OCI-LY1 (cell line): Measurements from ENCODE around the gene CCN6.

Source experiments
- H2AFZ ChIP-seq: fragments of 200-600 bp; sonication (generic), shearing (Covaris generic); 2 replicates; pipeline ENCODE4 v1.6.0; 2014; ENCODE audit warnings: antibody characterized with exemption, mild to moderate bottlenecking, low read length
- H3F3A ChIP-seq: fragments of 200-600 bp; sonication (generic), shearing (Covaris generic); 2 replicates; pipeline ENCODE4 v1.6.0; 2014; ENCODE audit warnings: mild to moderate bottlenecking, antibody characterized with exemption, low read length, moderate library complexity; ENCODE audit not compliant: insufficient read depth
- H3K27ac ChIP-seq: fragments of 200-600 bp; sonication (generic); 2 replicates; pipeline ENCODE4 v1.5.1; 2014; ENCODE audit warnings: low read length, mixed run types, mild to moderate bottlenecking, low read depth; ENCODE audit not compliant: poor library complexity, severe bottlenecking
- H3K27me3 ChIP-seq: fragments of 200-600 bp; sonication (generic); 2 replicates; pipeline ENCODE4 v1.6.0; 2014; ENCODE audit warnings: antibody characterized with exemption, mild to moderate bottlenecking, low read length, moderate library complexity; ENCODE audit not compliant: insufficient read depth
- H3K36me3 ChIP-seq: fragments of 200-600 bp; sonication (generic); 2 replicates; pipeline ENCODE4 v1.6.1; 2014; ENCODE audit warnings: mild to moderate bottlenecking, antibody characterized with exemption, low read length, moderate library complexity, mixed read lengths; ENCODE audit not compliant: insufficient read depth
- H3K4me1 ChIP-seq: fragments of 200-600 bp; sonication (generic); 2 replicates; pipeline ENCODE4 v1.5.1; 2014; ENCODE audit warnings: mild to moderate bottlenecking, low read length, moderate library complexity; ENCODE audit not compliant: insufficient read depth, severe bottlenecking
- H3K4me2 ChIP-seq: fragments of 200-600 bp; sonication (generic), shearing (Covaris generic); 2 replicates; pipeline ENCODE4 v1.6.1; 2014; ENCODE audit warnings: low read length
- H3K4me3 ChIP-seq: fragments of 200-600 bp; sonication (generic); 2 replicates; pipeline ENCODE4 v1.5.1; 2014; ENCODE audit warnings: low read length, low read depth, mild to moderate bottlenecking, mixed read lengths; ENCODE audit not compliant: poor library complexity, severe bottlenecking
- H3K79me2 ChIP-seq: fragments of 200-600 bp; shearing (Covaris generic); 2 replicates; pipeline ENCODE4 v1.6.1; 2016; ENCODE audit warnings: mixed run types, low read length, mixed read lengths; ENCODE audit not compliant: insufficient read depth
- H3K9ac ChIP-seq: fragments of 200-600 bp; sonication (generic), shearing (Covaris generic); 2 replicates; pipeline ENCODE4 v1.6.1; 2014; ENCODE audit warnings: mild to moderate bottlenecking, low read length, mixed read lengths
- H3K9me2 ChIP-seq: fragments of 200-600 bp; sonication (generic), shearing (Covaris generic); 2 replicates; pipeline ENCODE4 v1.6.1; 2014; ENCODE audit warnings: low read depth, mild to moderate bottlenecking, low read length, mixed read lengths
- H3K9me3 ChIP-seq: fragments of 200-600 bp; shearing (Covaris generic); 2 replicates; pipeline ENCODE4 v1.6.1; 2014; ENCODE audit warnings: low read length, mixed read lengths
- H4K20me1 ChIP-seq: fragments of 200-600 bp; sonication (generic), shearing (Covaris generic); 2 replicates; pipeline ENCODE4 v1.6.0; 2016; ENCODE audit warnings: mild to moderate bottlenecking, low read length; ENCODE audit not compliant: insufficient read depth
- CTCF ChIP-seq: fragments of 200-600 bp; sonication (generic), shearing (Covaris generic); IDR thresholded peaks from 2 replicates; pipeline ENCODE4 v1.5.1; 2017; ENCODE audit warnings: mild to moderate bottlenecking, antibody characterized with exemption, low read length, moderate library complexity, mixed read lengths
- EZH2 ChIP-seq: fragments of 200-600 bp; sonication (generic), shearing (Covaris generic); IDR thresholded peaks from 2 replicates; pipeline ENCODE4 v1.8.0; 2017; ENCODE audit warnings: borderline replicate concordance, mixed run types, mild to moderate bottlenecking, antibody characterized with exemption, low read length, moderate library complexity, mixed read lengths

The CCN6 gene

GRCh38 chr6:112065426-112065986 is 11.6 kb downstream of the CCN6 start:
- Histone ChIP-seq H2AFZ (no peak overlapping the region), H3K79me2 (no peaks in the 10 kb centered on the region), H3K9me2 (no peaks in the 10 kb centered on the region), H3K9ac (no peak overlapping the region), H3F3A (no peaks in the 10 kb centered on the region), H3K36me3 (no peaks in the 10 kb centered on the region), H3K9me3 (no peaks in the 10 kb centered on the region), H3K27ac (no peak overlapping the region), H3K4me1 (no peaks in the 10 kb centered on the region), H3K27me3 (no peaks in the 10 kb centered on the region), H3K4me3 (no peak overlapping the region), H4K20me1 (no peaks in the 10 kb centered on the region), H3K4me2 (no peak overlapping the region)
- no peak for TF ChIP-seq CTCF
- TF ChIP-seq EZH2: no peak

GRCh38 chr6:112066606-112067005 is 12.7 kb downstream of the CCN6 start:
- Histone ChIP-seq H2AFZ (no peak overlapping the region), H3K9me2 (no peaks in the 10 kb centered on the region), H3K36me3 (peaks cover 6% of the 10 kb centered on the region; the same call in 1 of the 2 replicates), H3K27ac (no peak overlapping the region), H3K9ac (no peak overlapping the region), H3K4me2 (no peak overlapping the region), H3K4me1 (no peaks in the 10 kb centered on the region), H3K27me3 (no peaks in the 10 kb centered on the region), H3K79me2 (no peaks in the 10 kb centered on the region), H3K9me3 (no peaks in the 10 kb centered on the region), H3K4me3 (no peak overlapping the region), H4K20me1 (no peaks in the 10 kb centered on the region), H3F3A (no peaks in the 10 kb centered on the region)
- TF ChIP-seq CTCF (no peak), EZH2 (no peak)

- H3K36me3 ChIP-seq: peaks cover 5% of the 10 kb centered on the region; the same call in 1 of the 2 replicates
- no peak overlapping the region for H3K27ac ChIP-seq
- no peaks in the 10 kb centered on the region for H3K79me2 ChIP-seq
- peaks cover 8% of the 10 kb centered on the region for H3K4me1 ChIP-seq
- no peak overlapping the region for H2AFZ ChIP-seq
- H3K4me2 ChIP-seq: no peak overlapping the region
- H4K20me1 ChIP-seq: no peaks in the 10 kb centered on the region
- no peak overlapping the region for H3K4me3 ChIP-seq
- H3K9me2 ChIP-seq: no peaks in the 10 kb centered on the region
- TF ChIP-seq CTCF: no peak
- no peak for TF ChIP-seq EZH2
- H3K9ac ChIP-seq: no peak overlapping the region
- no peaks in the 10 kb centered on the region for H3K27me3 ChIP-seq
- no peaks in the 10 kb centered on the region for H3K9me3 ChIP-seq
- no peaks in the 10 kb centered on the region for H3F3A ChIP-seq
These were observed 27.7 kb downstream of the CCN6 start for GRCh38 chr6:112081569-112081968.
